ENCODE measurements around the gene SFT2D1.

SFT2D1 gene

DNA sequence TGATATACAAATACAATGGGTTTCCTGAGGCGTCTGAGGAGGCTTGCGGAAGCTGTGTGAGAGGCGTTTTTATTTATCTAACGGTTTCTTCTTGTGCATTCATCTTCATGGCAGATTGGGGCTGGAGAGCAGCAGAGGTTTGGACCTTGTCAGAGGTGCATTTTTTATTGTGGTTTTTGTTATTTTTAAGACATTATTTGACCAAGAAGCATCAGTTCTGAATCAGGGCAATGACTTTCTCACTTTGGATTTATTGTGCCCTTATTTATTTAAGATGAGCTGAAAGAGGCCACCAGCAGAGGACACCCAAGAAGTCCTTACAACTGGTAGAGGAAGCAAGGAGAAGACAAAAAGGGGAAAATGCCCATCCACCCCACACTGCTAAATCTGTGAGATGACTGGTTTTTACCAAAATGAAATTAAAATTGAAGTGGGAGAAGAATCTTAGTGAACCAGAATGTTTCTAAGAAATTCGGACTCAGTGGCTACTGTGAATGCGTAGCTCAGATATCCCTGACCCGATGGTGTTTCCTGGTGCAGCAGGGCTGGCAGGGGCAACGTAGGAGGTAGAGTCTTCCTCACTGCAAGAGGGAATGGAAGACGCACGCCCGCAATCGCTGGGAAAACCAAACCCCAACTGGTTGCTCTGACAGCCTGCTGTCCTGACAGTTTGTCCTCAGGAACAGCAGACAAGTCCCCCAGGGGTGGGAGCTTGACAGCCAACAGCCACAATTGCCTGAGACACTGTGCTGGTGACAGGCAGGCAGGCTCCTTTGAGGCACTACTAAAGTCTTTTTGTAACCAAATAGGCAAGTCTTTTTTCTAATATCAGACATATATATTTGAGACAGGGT, 48.4 kb downstream of the SFT2D1 start:
- no peak for DNase-seq (ENCODE audit: low read depth)
- H3K4me3 ChIP-seq (ENCODE audit: low read depth, low read length), result no peak overlapping the region

DNA sequence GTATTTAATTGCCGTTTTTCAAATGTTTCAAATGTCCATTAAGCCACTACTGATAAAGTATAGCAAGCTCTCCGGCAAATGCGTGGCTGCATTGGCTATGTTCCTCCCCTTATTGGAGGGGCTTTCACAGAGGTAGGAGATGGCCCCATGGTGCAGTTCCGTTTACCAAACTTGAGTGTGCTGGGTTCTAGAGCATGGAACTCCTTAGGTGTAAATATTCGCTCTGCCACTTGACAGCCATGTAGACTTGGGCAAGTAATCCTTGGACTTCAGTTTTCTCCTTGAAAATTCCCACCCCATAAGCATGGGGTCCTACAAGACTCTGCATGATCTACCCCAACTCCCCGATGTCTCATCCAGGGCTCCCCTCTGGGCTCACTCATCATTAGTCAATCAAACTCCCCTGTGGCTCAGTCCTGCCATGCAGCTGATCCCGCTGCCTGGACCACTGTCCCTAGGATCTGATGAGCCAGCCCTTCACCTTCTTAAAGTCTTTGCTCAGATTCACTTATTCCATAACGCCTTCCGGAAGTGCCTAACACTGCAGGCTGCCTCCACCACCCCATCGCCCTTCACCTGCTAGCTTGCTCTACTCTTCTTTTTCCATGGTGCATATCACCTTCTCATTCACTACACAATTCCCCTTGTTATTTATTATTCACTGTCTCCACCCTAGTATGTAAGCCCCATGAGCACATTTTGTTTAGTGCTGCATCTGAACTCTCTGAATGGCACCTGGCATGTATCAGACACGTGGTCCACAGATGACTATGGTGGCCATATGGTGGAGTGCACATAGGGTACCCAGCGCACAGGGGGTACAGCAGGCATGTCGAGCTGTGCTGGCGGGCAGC, 52.9 kb downstream of the SFT2D1 start:
- H3K4me3 ChIP-seq (ENCODE audit: low read depth, low read length), result no peak overlapping the region
- TF ChIP-seq, protein P1, sequence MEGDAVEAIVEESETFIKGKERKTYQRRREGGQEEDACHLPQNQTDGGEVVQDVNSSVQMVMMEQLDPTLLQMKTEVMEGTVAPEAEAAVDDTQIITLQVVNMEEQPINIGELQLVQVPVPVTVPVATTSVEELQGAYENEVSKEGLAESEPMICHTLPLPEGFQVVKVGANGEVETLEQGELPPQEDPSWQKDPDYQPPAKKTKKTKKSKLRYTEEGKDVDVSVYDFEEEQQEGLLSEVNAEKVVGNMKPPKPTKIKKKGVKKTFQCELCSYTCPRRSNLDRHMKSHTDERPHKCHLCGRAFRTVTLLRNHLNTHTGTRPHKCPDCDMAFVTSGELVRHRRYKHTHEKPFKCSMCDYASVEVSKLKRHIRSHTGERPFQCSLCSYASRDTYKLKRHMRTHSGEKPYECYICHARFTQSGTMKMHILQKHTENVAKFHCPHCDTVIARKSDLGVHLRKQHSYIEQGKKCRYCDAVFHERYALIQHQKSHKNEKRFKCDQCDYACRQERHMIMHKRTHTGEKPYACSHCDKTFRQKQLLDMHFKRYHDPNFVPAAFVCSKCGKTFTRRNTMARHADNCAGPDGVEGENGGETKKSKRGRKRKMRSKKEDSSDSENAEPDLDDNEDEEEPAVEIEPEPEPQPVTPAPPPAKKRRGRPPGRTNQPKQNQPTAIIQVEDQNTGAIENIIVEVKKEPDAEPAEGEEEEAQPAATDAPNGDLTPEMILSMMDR (IDR thresholded peaks at IDR 0.05; ENCODE audit: low read depth, low read length), result no peak
- TF ChIP-seq POLR2A (IDR thresholded peaks at IDR 0.05; ENCODE audit: extremely low read depth, insufficient read length) (no peak), MYC (IDR thresholded peaks at IDR 0.05; ENCODE audit: low read depth, low read length) (no peak)
- TF ChIP-seq, protein P2, sequence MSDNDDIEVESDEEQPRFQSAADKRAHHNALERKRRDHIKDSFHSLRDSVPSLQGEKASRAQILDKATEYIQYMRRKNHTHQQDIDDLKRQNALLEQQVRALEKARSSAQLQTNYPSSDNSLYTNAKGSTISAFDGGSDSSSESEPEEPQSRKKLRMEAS (IDR thresholded peaks at IDR 0.05; ENCODE audit: low read depth, low read length), result no peak
- DNase-seq (ENCODE audit: low read depth), result no peak

More for the DNA sequence above, 48.4 kb downstream of the SFT2D1 start:
- TF ChIP-seq POLR2A (IDR thresholded peaks at IDR 0.05; ENCODE audit: extremely low read depth, insufficient read length) (no peak), MYC (IDR thresholded peaks at IDR 0.05; ENCODE audit: low read depth, low read length) (no peak)
- TF ChIP-seq, protein P1 (IDR thresholded peaks at IDR 0.05; ENCODE audit: low read depth, low read length), result no peak
- TF ChIP-seq, protein P2 (IDR thresholded peaks at IDR 0.05; ENCODE audit: low read depth, low read length), result no peak

DNA sequence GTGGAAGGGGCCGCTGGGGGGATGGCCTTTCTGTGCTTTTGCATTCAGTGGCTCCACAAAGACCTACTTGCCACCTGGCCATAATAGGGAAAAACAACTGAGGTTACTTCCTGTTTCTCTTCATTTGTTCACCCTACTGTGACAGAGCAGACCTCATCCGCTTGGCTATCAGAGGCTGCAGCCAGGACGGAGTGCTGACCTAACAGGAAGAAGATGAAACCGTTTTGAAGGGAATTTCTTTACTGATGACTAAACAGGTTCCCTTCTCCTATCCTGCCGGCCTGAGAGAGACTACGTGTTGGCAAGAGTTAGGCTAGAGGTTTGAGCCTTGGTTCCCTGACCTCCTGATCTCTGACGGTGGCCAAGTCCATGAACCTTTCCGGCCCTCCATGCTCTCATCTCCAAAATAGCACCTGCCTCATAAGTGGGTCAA, 55.5 kb downstream of the SFT2D1 start:
- TF ChIP-seq POLR2A (IDR thresholded peaks at IDR 0.05; ENCODE audit: extremely low read depth, insufficient read length), result no peak
- TF ChIP-seq MYC (IDR thresholded peaks at IDR 0.05; ENCODE audit: low read depth, low read length), result no peak
- TF ChIP-seq, protein P1 (IDR thresholded peaks at IDR 0.05; ENCODE audit: low read depth, low read length), result no peak
- TF ChIP-seq, protein P2 (IDR thresholded peaks at IDR 0.05; ENCODE audit: low read depth, low read length), result no peak
- DNase-seq (ENCODE audit: low read depth), result peak; percentile 29
- H3K4me3 ChIP-seq (ENCODE audit: low read depth, low read length), result no peak overlapping the region

DNA sequence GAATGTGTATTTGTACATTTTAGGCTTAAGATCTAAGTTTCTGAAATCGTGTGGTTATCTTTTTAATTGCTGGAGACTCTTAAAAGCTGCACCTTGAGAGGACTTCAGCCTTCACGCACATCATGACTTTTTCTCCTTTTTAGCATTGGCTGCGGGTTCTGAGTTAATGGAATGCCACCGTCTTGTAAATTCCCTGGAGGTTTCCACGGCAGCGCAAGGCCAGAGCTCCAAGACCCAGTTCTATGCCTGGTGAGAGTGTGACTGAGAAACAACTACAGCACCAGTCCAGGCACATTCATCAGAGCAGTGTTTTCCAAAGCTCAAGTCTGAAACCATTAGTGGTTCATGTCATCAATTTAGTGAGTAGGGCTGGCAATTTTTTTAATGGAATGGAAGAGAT, 57.1 kb downstream of the SFT2D1 start:
- no peak overlapping the region for H3K4me3 ChIP-seq (ENCODE audit: low read depth, low read length)
- DNase-seq (ENCODE audit: low read depth), result no peak
- TF ChIP-seq POLR2A (IDR thresholded peaks at IDR 0.05; ENCODE audit: extremely low read depth, insufficient read length) (no peak), MYC (IDR thresholded peaks at IDR 0.05; ENCODE audit: low read depth, low read length) (no peak)
- TF ChIP-seq, protein P2 (IDR thresholded peaks at IDR 0.05; ENCODE audit: low read depth, low read length), result no peak

DNA sequence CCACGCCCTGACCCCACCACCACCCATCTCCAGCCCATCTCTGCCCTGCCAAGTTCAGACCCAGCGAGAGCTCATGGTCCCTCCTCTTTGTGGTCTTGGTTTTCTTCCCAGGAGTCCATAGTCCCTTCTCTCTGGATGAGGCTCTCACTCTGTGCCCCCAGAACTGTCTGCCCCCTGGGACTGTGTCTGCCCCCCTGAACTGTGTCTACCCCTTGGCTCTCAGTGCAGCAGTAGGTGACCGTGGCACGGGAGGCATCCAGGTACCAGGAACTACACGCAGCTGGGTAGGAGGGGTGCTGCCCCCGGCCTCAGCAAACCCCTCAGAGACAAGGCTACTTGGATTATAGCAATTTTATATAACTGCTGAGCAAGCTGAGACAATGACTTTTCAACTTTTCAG, 57.7 kb downstream of the SFT2D1 start:
- DNase-seq (ENCODE audit: low read depth), result no peak
- no peak overlapping the region for H3K4me3 ChIP-seq (ENCODE audit: low read depth, low read length)
- TF ChIP-seq POLR2A (IDR thresholded peaks at IDR 0.05; ENCODE audit: extremely low read depth, insufficient read length) (no peak), MYC (IDR thresholded peaks at IDR 0.05; ENCODE audit: low read depth, low read length) (no peak)
- TF ChIP-seq, protein P1 (IDR thresholded peaks at IDR 0.05; ENCODE audit: low read depth, low read length), result no peak
- TF ChIP-seq, protein P2 (IDR thresholded peaks at IDR 0.05; ENCODE audit: low read depth, low read length), result no peak
